ENCODE results near the gene EPB41L3.

EPB41L3 gene

GRCh38 chr18:5457462-5457957 lies 86.3 kb downstream of the EPB41L3 start:
- H3K27me3 ChIP-seq, result no peaks in the 10 kb centered on the region
- no peaks in the 10 kb centered on the region for H3K9me3 ChIP-seq
- no peak overlapping the region for H3K4me3 ChIP-seq (ENCODE audit: low read depth in 1 of 2, low read length in 1 of 2)
- H3K27ac ChIP-seq, result no peak overlapping the region
- H3K36me3 ChIP-seq, result no peaks in the 10 kb centered on the region
- no peak for TF ChIP-seq CTCF (IDR thresholded peaks at IDR 0.05)
- H3K4me1 ChIP-seq (ENCODE audit: control insufficient read depth in 1 of 2, insufficient read depth in 1 of 2, low read depth in 1 of 2, low read length in 1 of 2), result peaks cover 11 to 13% of the 10 kb centered on the region in 2 experiments

GRCh38 chr18:5456577-5457461 lies 87.0 kb downstream of the EPB41L3 start:
- no peaks in the 10 kb centered on the region for H3K27me3 ChIP-seq
- H3K27ac ChIP-seq, result no peak overlapping the region
- no peak for TF ChIP-seq CTCF (IDR thresholded peaks at IDR 0.05)
- no peak overlapping the region for H3K4me3 ChIP-seq (ENCODE audit: low read depth in 1 of 2, low read length in 1 of 2)
- no peaks in the 10 kb centered on the region for H3K36me3 ChIP-seq
- H3K4me1 ChIP-seq (ENCODE audit: control insufficient read depth in 1 of 2, insufficient read depth in 1 of 2, low read depth in 1 of 2, low read length in 1 of 2), result peaks cover 4 to 6% of the 10 kb centered on the region in 2 experiments
- H3K9me3 ChIP-seq, result no peaks in the 10 kb centered on the region

- Histone ChIP-seq H3K4me3 (ENCODE audit: low read depth in 1 of 2, low read length in 1 of 2) (no peak overlapping the region), H3K27me3 (no peaks in the 10 kb centered on the region), H3K9me3 (no peaks in the 10 kb centered on the region), H3K36me3 (no peaks in the 10 kb centered on the region), H3K4me1 (ENCODE audit: control insufficient read depth in 1 of 2, insufficient read depth in 1 of 2, low read depth in 1 of 2, low read length in 1 of 2) (no peaks in the 10 kb centered on the region), H3K27ac (no peak overlapping the region)
- TF ChIP-seq CTCF (IDR thresholded peaks at IDR 0.05), result no peak
These were observed 88.1 kb downstream of the EPB41L3 start for GRCh38 chr18:5455674-5456073.

- H3K36me3 ChIP-seq, result no peaks in the 10 kb centered on the region
- H3K9me3 ChIP-seq, result no peaks in the 10 kb centered on the region
- no peak overlapping the region for H3K4me3 ChIP-seq (ENCODE audit: low read depth in 1 of 2, low read length in 1 of 2)
- no peaks in the 10 kb centered on the region for H3K27me3 ChIP-seq
- no peak overlapping the region for H3K27ac ChIP-seq
- no peaks in the 10 kb centered on the region for H3K4me1 ChIP-seq (ENCODE audit: control insufficient read depth in 1 of 2, insufficient read depth in 1 of 2, low read depth in 1 of 2, low read length in 1 of 2)
- TF ChIP-seq CTCF (IDR thresholded peaks at IDR 0.05), result no peak
These were observed 90.8 kb downstream of the EPB41L3 start for GRCh38 chr18:5452943-5453443.

GRCh38 chr18:5451871-5452270 lies 91.9 kb downstream of the EPB41L3 start:
- H3K36me3 ChIP-seq, result no peaks in the 10 kb centered on the region
- TF ChIP-seq CTCF (IDR thresholded peaks at IDR 0.05), result no peak
- H3K27me3 ChIP-seq, result no peaks in the 10 kb centered on the region
- no peaks in the 10 kb centered on the region for H3K4me1 ChIP-seq (ENCODE audit: control insufficient read depth in 1 of 2, insufficient read depth in 1 of 2, low read depth in 1 of 2, low read length in 1 of 2)
- no peak overlapping the region for H3K27ac ChIP-seq
- H3K9me3 ChIP-seq, result no peaks in the 10 kb centered on the region
- H3K4me3 ChIP-seq (ENCODE audit: low read depth in 1 of 2, low read length in 1 of 2), result no peak overlapping the region

Data from neutrophil (primary cell).